DMS114 treated with DMSO at 0.1 percent for 48 hours (cell line): Measurements from ENCODE around the gene TMEM203.
A peak's percentile ranks its signal among the peaks of the same experiment; 100 is the strongest.

Experiments
- DNase-seq: peaks from one replicate; lab custom pipeline; 2025; ENCODE audit not compliant: unreplicated experiment; lab: John Stamatoyannopoulos, UW

TMEM203 gene

DNA sequence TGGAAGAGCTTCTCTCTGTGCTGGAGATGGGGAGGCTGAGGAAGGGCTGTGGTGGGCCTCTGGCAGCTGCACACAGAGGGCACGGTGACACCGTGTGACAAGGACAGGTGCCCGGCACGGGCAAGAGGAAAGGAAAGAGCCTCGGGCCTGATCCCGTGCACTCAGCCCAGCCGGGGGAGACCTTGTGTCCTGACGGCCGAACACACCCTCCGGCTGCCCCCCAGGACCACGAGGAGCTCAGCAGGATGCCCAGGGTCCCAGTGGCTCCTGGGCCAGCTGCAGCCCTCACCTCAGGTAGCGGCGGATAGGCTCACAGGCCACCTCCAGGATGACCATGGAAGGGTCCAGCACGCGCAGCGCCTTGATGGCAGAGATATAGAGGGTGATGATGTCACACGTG, 22.6 kb downstream of the TMEM203 start:
- no peak for DNase-seq

- no peak for DNase-seq
These were observed 23.8 kb downstream of the TMEM203 start for GRCh38 chr9:137181680-137182079.

GRCh38 chr9:137180491-137180890, 25.0 kb downstream of the TMEM203 start:
- DNase-seq: no peak

- no peak for DNase-seq
These were observed 25.7 kb downstream of the TMEM203 start for GRCh38 chr9:137179761-137180160.

DNA sequence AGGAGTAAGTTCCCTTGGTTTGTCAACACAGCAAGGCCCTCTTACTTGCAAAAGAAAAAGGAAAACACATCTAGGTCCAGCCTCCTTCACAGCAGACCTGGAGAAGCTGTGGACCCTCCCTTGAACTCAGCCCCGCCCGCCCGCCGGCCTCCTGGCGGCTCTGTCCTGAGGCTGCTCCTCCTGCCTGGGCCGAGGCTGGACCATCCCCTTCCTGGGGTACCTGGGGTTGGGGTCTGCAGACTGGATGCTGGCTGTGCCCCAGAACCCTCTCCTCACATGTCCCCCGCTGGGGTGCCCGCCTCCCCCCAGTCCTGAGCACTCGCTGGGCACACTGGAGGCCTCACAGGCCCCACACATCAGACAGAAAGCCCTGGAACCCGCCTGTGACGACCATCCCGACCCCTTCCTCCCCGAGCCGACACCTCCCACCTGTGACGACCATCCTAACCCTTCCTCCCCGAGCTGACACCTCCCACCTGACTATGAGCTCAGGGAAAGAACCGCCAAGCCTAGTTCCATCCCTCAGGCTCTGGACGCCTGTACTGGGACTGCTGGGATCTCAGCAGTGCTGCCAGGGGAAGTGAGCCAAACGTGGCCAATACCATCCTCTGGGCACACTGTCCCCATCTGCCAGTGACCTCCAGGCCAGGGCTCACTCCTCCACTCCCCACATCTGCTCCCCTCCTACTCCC, 26.4 kb downstream of the TMEM203 start:
- no peak for DNase-seq

- DNase-seq: no peak
These were observed 27.1 kb downstream of the TMEM203 start for GRCh38 chr9:137178201-137178938.

DNA sequence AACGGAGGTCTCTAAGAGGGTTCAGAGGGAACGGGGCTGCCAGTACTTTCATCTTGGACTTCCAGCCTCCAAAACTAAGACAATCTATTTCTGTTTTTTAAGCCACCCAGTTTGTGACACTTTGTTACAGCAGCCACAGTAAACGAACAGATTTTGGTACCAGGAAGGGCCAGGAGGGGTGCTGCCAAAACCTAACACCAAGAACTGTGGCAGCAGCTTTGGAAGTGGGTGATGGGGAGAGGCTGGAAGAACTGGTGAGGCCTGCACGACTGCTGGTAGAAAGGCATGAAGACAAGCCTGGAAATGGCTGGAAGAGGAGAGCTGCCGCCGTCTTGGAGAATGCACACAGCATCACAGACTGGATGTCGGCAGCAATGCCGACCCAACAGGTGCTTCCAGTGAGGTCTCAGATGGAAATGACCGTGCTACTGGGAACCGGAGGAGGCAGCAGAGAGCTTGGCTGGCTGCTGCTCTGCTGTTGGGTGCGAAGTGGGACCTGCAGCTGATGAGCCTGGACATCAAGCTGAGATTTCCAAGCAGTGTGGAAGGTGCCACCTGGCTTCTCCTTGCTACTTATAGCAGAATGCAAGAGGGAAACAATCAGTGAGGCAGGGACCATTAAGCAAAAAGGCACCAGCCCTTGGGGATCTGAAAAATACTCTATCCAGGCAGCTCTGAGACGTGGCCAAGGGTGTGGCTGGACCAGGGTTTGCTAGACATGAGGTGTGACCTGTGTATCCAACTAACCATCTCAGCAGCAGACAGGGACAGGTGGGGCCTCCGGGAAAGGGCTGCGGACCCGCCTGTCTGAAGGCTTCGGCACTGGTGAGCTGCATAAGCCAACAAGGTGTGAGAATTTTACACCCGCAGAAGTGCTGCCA, 28.9 kb downstream of the TMEM203 start:
- peak; percentile 29 for DNase-seq

GRCh38 chr9:137175345-137175961, 30.0 kb downstream of the TMEM203 start:
- DNase-seq: no peak

GRCh38 chr9:137174722-137175293, 30.6 kb downstream of the TMEM203 start:
- DNase-seq: no peak

GRCh38 chr9:137173796-137174664, 31.4 kb downstream of the TMEM203 start:
- no peak for DNase-seq

GRCh38 chr9:137172901-137173795, 32.3 kb downstream of the TMEM203 start:
- DNase-seq: no peak

- DNase-seq: no peak
These were observed 34.1 kb downstream of the TMEM203 start for GRCh38 chr9:137171149-137171900.

DNA sequence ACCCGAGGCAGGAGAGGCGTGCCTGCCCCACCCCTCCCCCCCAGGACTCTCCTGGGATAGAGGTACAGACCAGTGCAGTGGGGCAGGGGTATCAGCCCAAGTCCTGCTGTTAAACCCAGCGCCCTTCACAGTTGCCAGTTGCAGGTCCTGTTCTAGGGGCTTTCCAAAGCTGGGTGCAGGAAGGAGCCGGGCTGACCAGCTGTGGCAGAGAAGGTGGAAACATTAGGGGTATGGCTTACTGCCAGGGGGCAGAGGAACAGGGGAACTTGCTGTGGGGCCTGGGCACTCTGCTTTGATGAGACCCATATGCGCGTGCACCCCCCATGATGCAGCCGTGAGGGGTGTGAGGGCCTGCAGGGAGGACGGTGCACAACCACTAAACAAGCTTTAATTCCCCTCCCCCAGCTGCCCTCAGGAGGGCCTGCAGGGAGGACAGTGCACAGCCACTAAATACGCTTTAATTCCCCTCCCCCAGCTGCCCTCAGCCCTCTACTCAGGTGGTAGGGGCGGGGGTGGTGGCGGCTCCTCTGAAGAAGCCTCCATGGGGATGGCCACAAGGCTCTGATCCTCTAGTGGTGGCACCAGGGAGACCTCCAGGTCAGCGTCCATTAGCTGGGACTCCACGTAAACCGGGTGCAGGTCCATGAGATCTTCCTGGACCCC, 34.8 kb downstream of the TMEM203 start:
- DNase-seq: no peak

GRCh38 chr9:137169896-137170358, 35.5 kb downstream of the TMEM203 start, which contains the start of gene LRRC26:
LRRC26 (minus strand) TSS chr9:137170051; CDS start chr9:137169943, 108 bp downstream.
- DNase-seq: no peak

- peak; percentile 32 for DNase-seq
These were observed 36.3 kb downstream of the TMEM203 start for GRCh38 chr9:137168904-137169856.

GRCh38 chr9:137168573-137168903, 36.9 kb downstream of the TMEM203 start:
- no peak for DNase-seq
